ENCODE data around the gene SLC44A1.

- TF ChIP-seq CTCF (IDR thresholded peaks at IDR 0.05; ENCODE audit: low read depth, low read length) (no peak), POLR2A (IDR thresholded peaks at IDR 0.05; ENCODE audit: extremely low read depth, insufficient read length) (no peak)
Observed at GRCh38 chr9:105286098-105286497, 41.6 kb downstream of the SLC44A1 start.

Data from NB4 (cell line).